K562 (cell line): Measurements from ENCODE around the gene REEP3. TPM values are rescaled to one million over a fixed set of nuclear protein-coding genes. Genes with fewer than 3 reads are reported as not detected.

Experiments
- ATAC-seq: fragments of 200-7000 bp; cut with Tn5 transposase; 3 replicates; pipeline ENCODE4 v1.9.1; 2020; ENCODE audit warnings: moderate library complexity
- BruUV-seq: library from RNA; stranded (reverse); fragments of 400-500 nt; replicated peaks from 2 replicates; lab custom pipeline; 2021; lab: Mats Ljungman, UMichigan
- CTCF ChIA-PET: fragments of 300-600 bp; formaldehyde crosslinking; extraction: SDS; loops from one replicate; lab custom pipeline; 2021; ENCODE audit warnings: low intra/inter-chr PET ratio; lab: Yijun Ruan, JAX
- POLR2A ChIA-PET: fragments of 300-600, 350-650 bp; sonication (Branson Sonifier 250); formaldehyde crosslinking; extraction: SDS; loops from one replicate; lab custom pipeline; 2021; ENCODE audit warnings: antibody characterized with exemption, inconsistent platforms; lab: Yijun Ruan, JAX
- DNase-seq, 4 experiments: peaks; one replicate each; pipeline versions ENCODE4 v3.0.0 to v3.0.0-alpha.2; 2011 to 2018; ENCODE audit warnings: low spot score in 3 of 4, mixed read lengths in 3 of 4; ENCODE audit errors: extremely low read depth in 1 of 4
- FAIRE-seq: peaks from 2 replicates; lab custom pipeline; 2011; peaks lifted over from hg19 to GRCh38; lab: Jason Lieb, UNC
- H2AFZ ChIP-seq: 2 replicates; pipeline ENCODE4 v1.6.0; 2011; ENCODE audit warnings: low read depth, low read length, control low read depth, inconsistent platforms
- H3K27ac ChIP-seq: fragments of 200-600 bp; 3 replicates; pipeline ENCODE4 v1.8.0; 2011; ENCODE audit warnings: low read depth, mild to moderate bottlenecking, control low read depth, inconsistent platforms, low read length, moderate library complexity, mixed read lengths; ENCODE audit errors: extremely low read depth
- H3K27me3 ChIP-seq, 2 experiments: fragments of 300-600 bp in 1 of 2; 2 replicates in 1 of 2; 3 replicates in 1 of 2; pipeline versions ENCODE4 v1.6.0 to v1.8.0; 2011; ENCODE audit warnings: inconsistent platforms in 2 of 2, low read length in 2 of 2, mild to moderate bottlenecking in 1 of 2, mixed read lengths in 1 of 2, moderate library complexity in 1 of 2; ENCODE audit not compliant: control insufficient read depth in 2 of 2, insufficient read depth in 2 of 2
- H3K36me3 ChIP-seq: fragments of 300-600 bp; 3 replicates; pipeline ENCODE4 v1.8.0; 2011; ENCODE audit warnings: mild to moderate bottlenecking, low read length, inconsistent platforms; ENCODE audit not compliant: control insufficient read depth, insufficient read depth
- H3K4me1 ChIP-seq, 2 experiments: fragments of 200-600 bp in 1 of 2; replicated peaks in 1 of 2; 2 replicates in 1 of 2; 3 replicates in 1 of 2; pipeline versions ENCODE4 v1.5.1 to v1.8.0; 2011; ENCODE audit warnings: inconsistent platforms in 2 of 2, low read length in 2 of 2, mild to moderate bottlenecking in 1 of 2, mixed read lengths in 1 of 2, moderate library complexity in 1 of 2; ENCODE audit not compliant: control insufficient read depth in 2 of 2, insufficient read depth in 2 of 2
- H3K4me2 ChIP-seq: 2 replicates; pipeline ENCODE4 v1.6.1; 2011; ENCODE audit warnings: low read length, control low read depth, inconsistent platforms, mixed read lengths; ENCODE audit not compliant: insufficient read depth
- H3K4me3 ChIP-seq: fragments of 200-600 bp; sonication (generic), shearing (Covaris generic); 2 replicates; pipeline ENCODE4 v1.5.1; 2016; ENCODE audit warnings: control low read depth, inconsistent platforms
- H3K79me2 ChIP-seq: fragments of 200-600 bp; 3 replicates; pipeline ENCODE4 v1.8.0; 2011; ENCODE audit warnings: low read length, inconsistent platforms; ENCODE audit not compliant: control insufficient read depth, insufficient read depth
- H3K9ac ChIP-seq, 2 experiments: 2 replicates each; pipeline versions ENCODE4 v1.6.0 to v1.6.1; 2011; ENCODE audit warnings: low read depth in 2 of 2, low read length in 2 of 2, control low read depth in 1 of 2, inconsistent platforms in 1 of 2, mild to moderate bottlenecking in 1 of 2, mixed read lengths in 1 of 2; ENCODE audit not compliant: insufficient read depth in 1 of 2
- H3K9me1 ChIP-seq: one replicate; pipeline ENCODE4 v1.6.0; 2011; ENCODE audit warnings: inconsistent platforms, mild to moderate bottlenecking, low read length, moderate library complexity; ENCODE audit not compliant: control insufficient read depth, insufficient read depth
- H3K9me3 ChIP-seq: replicated peaks from 2 replicates; pipeline ENCODE4 v1.5.1; 2011; ENCODE audit warnings: low read depth, low read length, inconsistent platforms; ENCODE audit not compliant: control insufficient read depth, insufficient read depth
- H4K20me1 ChIP-seq: replicated peaks from 2 replicates; pipeline ENCODE4 v1.6.1; 2011; ENCODE audit warnings: low read length, inconsistent platforms, mixed read lengths; ENCODE audit not compliant: control insufficient read depth, insufficient read depth
- BHLHE40 ChIP-seq: IDR thresholded peaks from 2 replicates; pipeline ENCODE4 v1.6.1; 2011; ENCODE audit warnings: low read length, improper control_type of control experiment
- CBFA2T3 ChIP-seq: fragments of 450-650 bp; IDR thresholded peaks from 2 replicates; pipeline ENCODE4 v1.6.1; 2017
- KDM1A ChIP-seq, 2 experiments: fragments of 450-650 bp; IDR thresholded peaks; 2 replicates each; pipeline ENCODE4 v1.6.1; 2016; ENCODE audit warnings: mild to moderate bottlenecking in 2 of 2
- YY1 ChIP-seq, 3 experiments: IDR thresholded peaks; 2 replicates each; pipeline ENCODE4 v1.6.1; 2011; ENCODE audit warnings: low read length in 2 of 3, mild to moderate bottlenecking in 2 of 3, moderate library complexity in 2 of 3, borderline replicate concordance in 1 of 3, control low read depth in 1 of 3, low read depth in 1 of 3; ENCODE audit not compliant: insufficient read depth in 3 of 3, insufficient replicate concordance in 2 of 3, control insufficient read depth in 1 of 3, insufficient read length in 1 of 3; ENCODE audit errors: extremely low read depth in 1 of 3
- ZBTB7A ChIP-seq: IDR thresholded peaks from 2 replicates; pipeline ENCODE4 v1.6.1; 2011; ENCODE audit warnings: low read depth, mild to moderate bottlenecking, low read length, moderate library complexity, borderline replicate concordance; ENCODE audit not compliant: control insufficient read depth
- WGBS: fragments of 100-300 bp; shearing (Covaris generic); methylation state at CpG from one replicate; pipeline ENCODE4 v1.1.6; 2016; ENCODE audit warnings: low coverage, mixed read lengths; ENCODE audit not compliant: insufficient coverage; ENCODE audit errors: missing lambda C conversion rate; 5-methylcytosine and 5-hydroxymethylcytosine counted together
- in situ Hi-C: fragments of 300-500 bp; cut with MboI; formaldehyde crosslinking; loops from 4 replicates; pipeline ENCODE4 v1.15.0; 2018; ENCODE audit warnings: inconsistent platforms, mixed read lengths
- intact Hi-C: fragments of 100-400 bp; cut with micrococcal nuclease; formaldehyde crosslinking; loops from 2 replicates; pipeline ENCODE4 v1.14.2; 2022
- polyA plus RNA-seq, 8 experiments: library from polyadenylated mRNA; depleted of rRNA in 4 of 8; stranded (reverse) in 5 of 8; unstranded in 3 of 8; fragments of >200 nt; fragmentation: Nextera tagmentation in 2 of 8; fragmentation: Illumina TruSeq in 1 of 8; extraction: Ambion mirVana in 2 of 8; extraction: Trizol in 1 of 8; gene quantifications; 2 replicates each; pipeline versions ENCODE4 v1.2.1 to v1.2.3, GENCODE V29; 2011 to 2014; ENCODE audit warnings: inconsistent platforms in 1 of 8, missing spikeins in 1 of 8
- total RNA-seq, 7 experiments: library from RNA; depleted of rRNA in 6 of 7; stranded (reverse); fragments of >200 nt in 6 of 7; fragmentation: Illumina TruSeq in 2 of 7; extraction: Trizol in 2 of 7; gene quantifications; 2 replicates each; pipeline versions ENCODE4 v1.2.1 to v1.2.3, GENCODE V29; 2011 to 2021; ENCODE audit warnings: low replicate concordance in 1 of 7

REEP3 gene
- total and polyA plus RNA-seq, 9 of the 15 experiments (the other 6 are each of a cell fraction or from before 2014, with no cell fraction given) = 3.4 to 13.4 (median 9.2) TPM

GRCh38 chr10:63477927-63478326 lies 43.3 kb upstream of the REEP3 start (continued):
- TF ChIP-seq KDM1A (IDR thresholded peaks at IDR 0.05) (peak; percentile 52 to 61; a peak in 1 of 4 replicates), BHLHE40 (no peak)

- Histone ChIP-seq H3K36me3 (no peaks in the 10 kb centered on the region), H3K79me2 (peaks cover 52% of the 10 kb centered on the region), H3K27me3 (no peaks in the 10 kb centered on the region), H3K27ac (no peak overlapping the region), H3K4me3 (no peak overlapping the region), H2AFZ (no peak overlapping the region), H3K4me2 (peak overlapping the region; percentile 20; the same call in 1 of the 2 replicates), H3K4me1 (peaks cover 0 to 4% of the 10 kb centered on the region in 2 experiments; a peak in 2 of 5 replicates), H3K9me3 (no peaks in the 10 kb centered on the region), H4K20me1 (0 out of 2 replicates have a peak, but pooled peaks cover 3% of the 10 kb centered on the region), H3K9ac (no peak overlapping the region), H3K9me1 (no peaks in the 10 kb centered on the region)
- ChIA-PET POLR2A (interaction anchor here (0.5 to 1.2 kb wide), 7 partner anchors 11 to 61 kb away, joined by 3 to 12 read pairs (median 3); partner anchors contain the start of genes JMJD1C and REEP3), CTCF (no interaction called here)
- 15% methylated on average over 3 of the region's 3 CpGs for WGBS
- ATAC-seq (peak; percentile 84), FAIRE-seq (no peak), DNase-seq (peak in 2 of 4 experiments; percentile 15 to 40)
- in situ Hi-C loops (no loop called here), intact Hi-C loops (no loop called here)
- no TSS peak for BruUV-seq
- TF ChIP-seq YY1 (IDR thresholded peaks at IDR 0.05; ENCODE audit: borderline replicate concordance in 1 of 3, control insufficient read depth in 1 of 3, extremely low read depth in 1 of 3, insufficient read depth in 3 of 3, insufficient read length in 1 of 3, insufficient replicate concordance in 2 of 3, low read depth in 1 of 3, low read length in 2 of 3) (no peak), ZBTB7A (peak; percentile 44; the same call in 1 of the 2 replicates), CBFA2T3 (peak; percentile 22; the same call in 1 of the 2 replicates)
Measured at GRCh38 chr10:63478564-63478963, 42.6 kb upstream of the REEP3 start.
